Ovary (tissue), 9 donors: ENCODE measurements around the gene SRC. TPM values are rescaled to one million over a fixed set of nuclear protein-coding genes. Genes with fewer than 3 reads are reported as not detected.

Source experiments
- DNase-seq, 5 donors: peaks; one replicate each; pipeline ENCODE4 v3.0.0-alpha.2; 2019 to 2020
- H3K27ac ChIP-seq, 2 donors: fragments of 200-600 bp; one replicate each; pipeline versions ENCODE4 v1.5.1 to v1.8.0; 2019 to 2022
- H3K27me3 ChIP-seq: fragments of 200-600 bp; one replicate; pipeline ENCODE4 v1.8.0; 2022
- H3K36me3 ChIP-seq: fragments of 200-600 bp; sonication (generic); one replicate; pipeline ENCODE4 v1.5.1; 2019
- H3K4me1 ChIP-seq: one replicate; pipeline ENCODE4 v1.8.1; 2013; ENCODE audit warnings: mild to moderate bottlenecking, moderate library complexity; ENCODE audit not compliant: insufficient read depth
- H3K4me3 ChIP-seq: fragments of 200-600 bp; sonication (generic); one replicate; pipeline ENCODE4 v1.5.1; 2017
- H3K9me3 ChIP-seq, 2 donors: fragments of 200-600 bp in 1 of 2; sonication (generic) in 1 of 2; one replicate each; pipeline versions ENCODE4 v1.5.1 to v1.8.1; 2013 to 2019; ENCODE audit warnings: mild to moderate bottlenecking in 1 of 2, moderate library complexity in 1 of 2
- CTCF ChIP-seq, 3 donors: fragments of 450-650 bp in 2 of 3; fragments of 200-600 bp in 1 of 3; IDR thresholded peaks; one replicate each; pipeline versions ENCODE4 v1.5.1 to v1.8.0; 2016 to 2022; ENCODE audit warnings: antibody characterized with exemption in 3 of 3, mild to moderate bottlenecking in 1 of 3
- EP300 ChIP-seq: sonication (generic); formaldehyde crosslinking; IDR thresholded peaks from one replicate; pipeline ENCODE4 v1.6.1; 2017; ENCODE audit warnings: antibody characterized with exemption
- POLR2A ChIP-seq: fragments of 450-650 bp; IDR thresholded peaks from one replicate; pipeline ENCODE4 v1.6.1; 2017; ENCODE audit warnings: antibody characterized with exemption, mild to moderate bottlenecking, moderate library complexity
- WGBS, 3 donors: extraction: QIAGEN DNeasy Blood & Tissue Kit in 1 of 3; methylation state at CpG; one replicate each; pipeline versions ENCODE4 v1.1.5 to v1.1.7; 2013 to 2017; 5-methylcytosine and 5-hydroxymethylcytosine counted together
- intact Hi-C, 4 donors: fragments of 100-400 bp; cut with DNase I; formaldehyde crosslinking; loops; one replicate each; pipeline versions ENCODE4 v1.11.0 to v1.15.1; 2022 to 2023
- polyA plus RNA-seq, 2 donors: library from polyadenylated mRNA; stranded (reverse); fragments of 200-250 nt in 1 of 2; fragments of 350-450 nt in 1 of 2; fragmentation: Illumina TruSeq in 1 of 2; extraction: RNeasy Lipid Tissue Mini Kit (QIAGEN cat#74804) in 1 of 2; gene quantifications; one replicate each; pipeline ENCODE4 v1.2.3, GENCODE V29; 2013 to 2014
- total RNA-seq, 7 donors: library from RNA; depleted of rRNA in 2 of 7; stranded (reverse); fragments of >200 nt in 2 of 7; fragmentation: NEBNext Ultra II Directional in 3 of 7; extraction: Animal tissue kit (Norgen Biotek cat#: 25700) in 3 of 7; gene quantifications; one replicate each; pipeline versions ENCODE4 v1.1.0 to v1.2.4, GENCODE V29; 2016 to 2023
- donor health status: DM: no; HTN: no; CAD: no; lungs with moderate emphysema.
- donor health status: DM: no; HTN: no; CAD: no.
- donor health status: Bipolar disorder and iron deficiency.
- donor health status: DM: yes; HTN: yes; CAD: no.
- donor health status: DM: no; HTN: no; CAD: no.
- donor health status: DM: yes; HTN: yes; CAD: no.

SRC gene
- total and polyA plus RNA-seq, 9 donors, result 17.0 to 72.7 (median 34.7) TPM

GRCh38 chr20:37316116-37316774 is 29.7 kb upstream of the SRC start:
- intact Hi-C loops, result no loop called here
- no peaks in the 10 kb centered on the region for H3K27me3 ChIP-seq
- peak in 1 of 5 donors; percentile 23 for DNase-seq
- peak overlapping the region; percentile 89 to 94 for H3K27ac ChIP-seq
- H3K4me3 ChIP-seq, result no peak overlapping the region
- TF ChIP-seq EP300 (no peak), CTCF (IDR thresholded peaks at IDR 0.05) (no peak)
- H3K9me3 ChIP-seq, result no peaks in the 10 kb centered on the region
- WGBS, 3 donors, result 85 to 86% (median 86%) methylated on average over 15 of the region's 15 CpGs
- H3K4me1 ChIP-seq, result peaks cover 22% of the 10 kb centered on the region
- no peaks in the 10 kb centered on the region for H3K36me3 ChIP-seq

- intact Hi-C loops, result no loop called here
- no peaks in the 10 kb centered on the region for H3K9me3 ChIP-seq
- H3K27ac ChIP-seq, result peak overlapping the region in 1 of 2 donors; percentile 94
- H3K4me1 ChIP-seq, result peaks cover 22% of the 10 kb centered on the region
- H3K4me3 ChIP-seq, result no peak overlapping the region
- DNase-seq, result peak in 2 of 5 donors; percentile 14 to 23
- H3K27me3 ChIP-seq, result no peaks in the 10 kb centered on the region
- TF ChIP-seq POLR2A (no peak), CTCF (IDR thresholded peaks at IDR 0.05) (no peak), EP300 (no peak)
- no peaks in the 10 kb centered on the region for H3K36me3 ChIP-seq
- WGBS, 3 donors, result 93 to 96% (median 94%) methylated on average over 5 of the region's 5 CpGs
These were observed 29.2 kb upstream of the SRC start for GRCh38 chr20:37316775-37317170.

GRCh38 chr20:37317316-37317715 is 28.6 kb upstream of the SRC start:
- 80 to 83% (median 81%) methylated on average over 6 of the region's 6 CpGs for WGBS, 3 donors
- Histone ChIP-seq H3K9me3 (no peaks in the 10 kb centered on the region), H3K27me3 (no peaks in the 10 kb centered on the region), H3K27ac (no peak overlapping the region), H3K4me3 (no peak overlapping the region), H3K36me3 (no peaks in the 10 kb centered on the region), H3K4me1 (peaks cover 19% of the 10 kb centered on the region)
- intact Hi-C loops, result no loop called here
- no peak for DNase-seq
- TF ChIP-seq POLR2A (no peak), EP300 (no peak), CTCF (IDR thresholded peaks at IDR 0.05) (no peak)

GRCh38 chr20:37317994-37318640 is 27.8 kb upstream of the SRC start:
- TF ChIP-seq EP300 (no peak), CTCF (IDR thresholded peaks at IDR 0.05) (no peak), POLR2A (no peak)
- Histone ChIP-seq H3K9me3 (no peaks in the 10 kb centered on the region), H3K4me1 (peaks cover 17% of the 10 kb centered on the region), H3K27me3 (no peaks in the 10 kb centered on the region), H3K36me3 (no peaks in the 10 kb centered on the region), H3K4me3 (no peak overlapping the region), H3K27ac (no peak overlapping the region)
- intact Hi-C loops, result no loop called here
- DNase-seq, result peak in 2 of 5 donors; percentile 8 to 13
- WGBS, 3 donors, result 75 to 77% (median 77%) methylated on average over 9 of the region's 9 CpGs
